KOPT-K1 (cell line): ENCODE results near the gene TANC1.
"Not testable (repeated sequence)": the region's sequence is repeated elsewhere in the genome, so short reads cannot be mapped to it uniquely, and the experiment has no call there.

Source experiments
- H3K27ac ChIP-seq: fragments of 200-600 bp; sonication (generic); 2 replicates; pipeline ENCODE4 v1.5.1; 2016; ENCODE audit warnings: antibody characterized with exemption, mild to moderate bottlenecking, low read depth, low read length; ENCODE audit not compliant: poor library complexity, severe bottlenecking
- H3K36me3 ChIP-seq: fragments of 200-600 bp; sonication (generic); 2 replicates; pipeline ENCODE4 v1.5.1; 2017; ENCODE audit warnings: antibody characterized with exemption, mild to moderate bottlenecking, low read length, moderate library complexity; ENCODE audit not compliant: insufficient read depth
- H3K9me3 ChIP-seq: fragments of 200-600 bp; sonication (generic); 2 replicates; pipeline ENCODE4 v1.5.1; 2017; ENCODE audit warnings: antibody characterized with exemption, low read length, mild to moderate bottlenecking; ENCODE audit not compliant: insufficient read depth, poor library complexity, severe bottlenecking

TANC1 gene

GRCh38 chr2:159140070-159140769 lies 171.8 kb downstream of the TANC1 start:
- H3K9me3 ChIP-seq = no peaks in the 10 kb centered on the region
- H3K27ac ChIP-seq = no peak overlapping the region
- H3K36me3 ChIP-seq = no peaks in the 10 kb centered on the region

- not testable (repeated sequence) for H3K9me3 ChIP-seq, H3K36me3 ChIP-seq, H3K27ac ChIP-seq
Measured at GRCh38 chr2:159140821-159141220, 172.4 kb downstream of the TANC1 start.

GRCh38 chr2:159144776-159145614 lies 176.6 kb downstream of the TANC1 start:
- Histone ChIP-seq H3K9me3 (no peaks in the 10 kb centered on the region), H3K27ac (no peak overlapping the region), H3K36me3 (no peaks in the 10 kb centered on the region)

GRCh38 chr2:159145745-159146354 lies 177.4 kb downstream of the TANC1 start:
- Histone ChIP-seq H3K27ac (no peak overlapping the region), H3K36me3 (no peaks in the 10 kb centered on the region), H3K9me3 (no peaks in the 10 kb centered on the region)

GRCh38 chr2:159146996-159147666 lies 178.7 kb downstream of the TANC1 start:
- no peak overlapping the region for H3K27ac ChIP-seq
- H3K36me3 ChIP-seq = no peaks in the 10 kb centered on the region
- H3K9me3 ChIP-seq = no peaks in the 10 kb centered on the region

GRCh38 chr2:159147690-159148089 lies 179.2 kb downstream of the TANC1 start:
- Histone ChIP-seq H3K36me3 (no peaks in the 10 kb centered on the region), H3K27ac (no peak overlapping the region), H3K9me3 (no peaks in the 10 kb centered on the region)

GRCh38 chr2:159148901-159149300 lies 180.5 kb downstream of the TANC1 start:
- Histone ChIP-seq H3K36me3 (no peaks in the 10 kb centered on the region), H3K9me3 (no peaks in the 10 kb centered on the region), H3K27ac (no peak overlapping the region)

- Histone ChIP-seq H3K36me3 (no peaks in the 10 kb centered on the region), H3K9me3 (no peaks in the 10 kb centered on the region), H3K27ac (no peak overlapping the region)
Measured at GRCh38 chr2:159149747-159150146, 181.3 kb downstream of the TANC1 start.

GRCh38 chr2:159150280-159150746 lies 181.9 kb downstream of the TANC1 start:
- Histone ChIP-seq H3K9me3 (no peaks in the 10 kb centered on the region), H3K36me3 (no peaks in the 10 kb centered on the region), H3K27ac (no peak overlapping the region)

- no peak overlapping the region for H3K27ac ChIP-seq
- H3K9me3 ChIP-seq = no peaks in the 10 kb centered on the region
- no peaks in the 10 kb centered on the region for H3K36me3 ChIP-seq
Measured at GRCh38 chr2:159151198-159152127, 183.0 kb downstream of the TANC1 start.

- H3K9me3 ChIP-seq = no peaks in the 10 kb centered on the region
- H3K36me3 ChIP-seq = no peaks in the 10 kb centered on the region
- no peak overlapping the region for H3K27ac ChIP-seq
Measured at GRCh38 chr2:159152128-159152778, 183.8 kb downstream of the TANC1 start.

- Histone ChIP-seq H3K9me3 (no peaks in the 10 kb centered on the region), H3K36me3 (no peaks in the 10 kb centered on the region), H3K27ac (no peak overlapping the region)
Measured at GRCh38 chr2:159153063-159153462, 184.6 kb downstream of the TANC1 start.

- Histone ChIP-seq H3K36me3 (no peaks in the 10 kb centered on the region), H3K27ac (no peak overlapping the region), H3K9me3 (no peaks in the 10 kb centered on the region)
Measured at GRCh38 chr2:159153463-159153862, 185.0 kb downstream of the TANC1 start.

GRCh38 chr2:159153951-159154350 lies 185.5 kb downstream of the TANC1 start:
- H3K36me3 ChIP-seq = no peaks in the 10 kb centered on the region
- H3K9me3 ChIP-seq = no peaks in the 10 kb centered on the region
- no peak overlapping the region for H3K27ac ChIP-seq
